Fibroblast of lung (primary cell): ENCODE results near the gene LEKR1.

Experiments
- EZH2 ChIP-seq: IDR thresholded peaks from 2 replicates; pipeline ENCODE4 v1.5.1; 2012; ENCODE audit warnings: low read length, control low read depth, mild to moderate bottlenecking; ENCODE audit errors: missing control alignments
- TF ChIP-seq, protein P1 (sequence below), 2 donors: IDR thresholded peaks in 1 of 2; conservative IDR thresholded peaks in 1 of 2; 1 replicate in 1 of 2; 2 replicates in 1 of 2; pipeline ENCODE4 v1.5.1; 2011 to 2012; ENCODE audit warnings: low read length in 2 of 2, control low read depth in 1 of 2, inconsistent platforms in 1 of 2, low read depth in 1 of 2, mild to moderate bottlenecking in 1 of 2

DNA sequence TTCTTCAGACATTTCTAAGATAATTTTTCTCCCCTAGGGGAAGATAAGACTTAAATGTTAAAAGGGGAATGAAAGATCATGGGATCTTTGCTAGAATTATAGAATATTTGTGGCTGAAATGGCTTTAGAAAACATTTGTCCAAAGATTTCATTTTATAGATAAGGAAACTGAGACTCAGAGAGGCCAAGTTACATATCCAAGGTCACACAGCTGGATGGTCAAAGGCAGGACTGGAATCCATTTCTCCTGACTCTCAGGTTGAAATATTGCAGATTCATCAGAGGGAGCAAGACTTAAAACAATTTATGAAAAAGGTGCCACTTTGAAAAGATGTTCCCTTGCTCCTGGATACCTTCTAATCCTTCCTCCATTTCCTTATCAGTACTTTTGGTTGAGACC lies 19.5 kb upstream of the LEKR1 start:
- TF ChIP-seq, protein P1, sequence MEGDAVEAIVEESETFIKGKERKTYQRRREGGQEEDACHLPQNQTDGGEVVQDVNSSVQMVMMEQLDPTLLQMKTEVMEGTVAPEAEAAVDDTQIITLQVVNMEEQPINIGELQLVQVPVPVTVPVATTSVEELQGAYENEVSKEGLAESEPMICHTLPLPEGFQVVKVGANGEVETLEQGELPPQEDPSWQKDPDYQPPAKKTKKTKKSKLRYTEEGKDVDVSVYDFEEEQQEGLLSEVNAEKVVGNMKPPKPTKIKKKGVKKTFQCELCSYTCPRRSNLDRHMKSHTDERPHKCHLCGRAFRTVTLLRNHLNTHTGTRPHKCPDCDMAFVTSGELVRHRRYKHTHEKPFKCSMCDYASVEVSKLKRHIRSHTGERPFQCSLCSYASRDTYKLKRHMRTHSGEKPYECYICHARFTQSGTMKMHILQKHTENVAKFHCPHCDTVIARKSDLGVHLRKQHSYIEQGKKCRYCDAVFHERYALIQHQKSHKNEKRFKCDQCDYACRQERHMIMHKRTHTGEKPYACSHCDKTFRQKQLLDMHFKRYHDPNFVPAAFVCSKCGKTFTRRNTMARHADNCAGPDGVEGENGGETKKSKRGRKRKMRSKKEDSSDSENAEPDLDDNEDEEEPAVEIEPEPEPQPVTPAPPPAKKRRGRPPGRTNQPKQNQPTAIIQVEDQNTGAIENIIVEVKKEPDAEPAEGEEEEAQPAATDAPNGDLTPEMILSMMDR (conservative IDR thresholded peaks at IDR 0.05 in 1 of 2, IDR thresholded peaks at IDR 0.05 in 1 of 2; ENCODE audit: low read depth in 1 of 2, low read length in 2 of 2) = no peak
- TF ChIP-seq EZH2 = no peak
